CD4-positive, alpha-beta T cell treated with Interleukin-15 for 4 hours (primary cell): Measurements from ENCODE around the gene USH2A.

ENCODE experiments used
- DNase-seq: peaks from one replicate; pipeline ENCODE4 v3.0.0-alpha.2; 2020; ENCODE audit warnings: low spot score

USH2A gene

GRCh38 chr1:216270086-216270773, 153.0 kb downstream of the USH2A start:
- no peak for DNase-seq

GRCh38 chr1:216261631-216262030, 161.6 kb downstream of the USH2A start:
- no peak for DNase-seq

GRCh38 chr1:216258856-216259255, 164.4 kb downstream of the USH2A start:
- DNase-seq: no peak

GRCh38 chr1:216258386-216258785, 164.9 kb downstream of the USH2A start:
- DNase-seq: no peak

GRCh38 chr1:216250861-216251260, 172.4 kb downstream of the USH2A start:
- DNase-seq: no peak

- DNase-seq: no peak
Observed at GRCh38 chr1:216248628-216249027, 174.6 kb downstream of the USH2A start.

GRCh38 chr1:216247937-216248336, 175.3 kb downstream of the USH2A start:
- no peak for DNase-seq

- DNase-seq: no peak
Observed at GRCh38 chr1:216246577-216247203, 176.6 kb downstream of the USH2A start.

- no peak for DNase-seq
Observed at GRCh38 chr1:216238844-216239243, 184.4 kb downstream of the USH2A start.

GRCh38 chr1:216237927-216238542, 185.2 kb downstream of the USH2A start:
- DNase-seq: no peak

GRCh38 chr1:216224233-216224632, 199.0 kb downstream of the USH2A start:
- DNase-seq: no peak

GRCh38 chr1:216223486-216223885, 199.8 kb downstream of the USH2A start:
- DNase-seq: no peak

GRCh38 chr1:216222288-216222687, 201.0 kb downstream of the USH2A start:
- DNase-seq: no peak

- DNase-seq: no peak
Observed at GRCh38 chr1:216221260-216221700, 202.0 kb downstream of the USH2A start.

GRCh38 chr1:216216305-216216704, 206.9 kb downstream of the USH2A start:
- DNase-seq: no peak

- DNase-seq: no peak
Observed at GRCh38 chr1:216215169-216215568, 208.1 kb downstream of the USH2A start.

- DNase-seq: no peak
Observed at GRCh38 chr1:216212826-216213225, 210.4 kb downstream of the USH2A start.

GRCh38 chr1:216210081-216210480, 213.2 kb downstream of the USH2A start:
- no peak for DNase-seq

- no peak for DNase-seq
Observed at GRCh38 chr1:216209125-216209524, 214.1 kb downstream of the USH2A start.

GRCh38 chr1:216207154-216207553, 216.1 kb downstream of the USH2A start:
- no peak for DNase-seq

GRCh38 chr1:216205176-216205575, 218.1 kb downstream of the USH2A start:
- DNase-seq: no peak

GRCh38 chr1:216201946-216202345, 221.3 kb downstream of the USH2A start:
- DNase-seq: no peak

GRCh38 chr1:216200941-216201340, 222.3 kb downstream of the USH2A start:
- no peak for DNase-seq
